Right kidney (tissue), 1 donor: ENCODE data around the gene TLCD1.

Experiments used
- DNase-seq: peaks from one replicate; pipeline ENCODE4 v3.0.0-alpha.2; 2016

The TLCD1 gene

GRCh38 chr17:28715217-28715616 is 10.8 kb downstream of the TLCD1 start:
- no peak for DNase-seq

GRCh38 chr17:28714281-28714680 is 11.8 kb downstream of the TLCD1 start:
- no peak for DNase-seq

DNA sequence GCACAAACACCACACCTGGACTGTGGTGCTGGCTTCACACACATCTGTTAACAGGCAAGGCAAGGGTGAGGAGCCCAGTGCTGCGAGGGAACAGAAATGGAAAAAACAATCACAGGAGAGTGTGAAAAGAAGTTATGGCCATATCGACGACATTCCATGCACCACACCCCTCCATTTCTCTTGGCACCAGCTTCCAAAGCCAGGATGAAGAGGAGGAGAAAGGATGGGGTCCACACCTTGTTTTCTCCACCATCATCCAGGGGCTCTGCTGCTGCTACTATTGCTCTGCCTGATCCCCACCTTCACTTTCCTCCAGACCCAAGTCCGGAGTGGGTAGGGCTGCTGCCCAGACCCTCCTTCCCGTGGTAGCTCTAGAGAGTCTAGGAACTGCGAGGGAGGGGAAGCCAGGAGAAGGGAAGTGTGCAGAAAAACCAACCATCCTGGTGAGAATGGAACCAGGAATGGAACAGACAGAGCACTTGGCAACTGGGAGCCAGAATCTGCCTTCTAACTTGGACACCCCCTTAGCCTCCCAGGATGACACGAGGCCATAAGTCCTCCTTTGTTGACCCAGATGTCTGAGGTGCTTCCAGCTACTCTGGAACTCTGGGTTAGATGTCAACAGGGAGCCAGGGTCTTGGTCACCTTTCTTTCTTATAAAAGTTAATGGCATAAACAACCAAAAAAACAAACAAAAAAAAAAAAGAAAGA is 13.2 kb downstream of the TLCD1 start:
- DNase-seq: no peak

DNA sequence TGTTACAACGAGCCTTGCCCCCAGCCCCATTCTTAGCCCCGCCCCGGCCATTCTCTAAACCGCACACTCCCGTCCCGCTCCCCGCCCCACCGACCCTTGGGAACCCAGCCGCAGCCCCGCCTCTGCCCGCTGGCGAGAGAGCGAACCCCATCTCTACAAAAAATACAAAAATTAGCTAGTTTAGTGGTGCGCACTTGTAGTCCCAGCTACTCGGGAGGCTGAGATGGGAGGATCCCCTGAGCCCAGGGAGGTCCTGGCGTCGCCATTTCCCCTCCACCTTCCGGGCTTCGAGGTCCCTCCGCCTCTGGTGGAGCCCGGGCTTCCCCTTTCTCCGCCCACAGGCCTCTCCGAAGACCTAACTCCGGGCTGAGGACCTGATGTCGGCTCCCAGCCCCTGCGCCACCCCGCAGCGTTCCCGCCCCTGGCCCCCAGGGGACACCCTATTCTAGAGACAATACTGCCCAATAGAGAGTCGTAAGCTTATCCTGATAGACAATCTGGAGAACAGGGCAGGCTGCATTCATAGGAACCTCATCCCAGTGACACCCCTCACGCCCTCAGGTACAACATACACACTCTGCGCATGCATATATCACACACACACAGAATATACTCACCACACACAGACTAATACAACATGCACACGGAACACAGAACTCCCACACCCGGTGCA is 13.9 kb downstream of the TLCD1 start:
- peak; percentile 31 for DNase-seq

- no peak for DNase-seq
Measured at GRCh38 chr17:28711723-28712031, 14.4 kb downstream of the TLCD1 start, which contains the start of gene PROCA1. Gene PROCA1 (minus strand): TSS chr17:28711888. CDS start chr17:28711660, 228 bp downstream.

- DNase-seq: peak; percentile 98
Measured at GRCh38 chr17:28710861-28711722, 14.9 kb downstream of the TLCD1 start.

DNA sequence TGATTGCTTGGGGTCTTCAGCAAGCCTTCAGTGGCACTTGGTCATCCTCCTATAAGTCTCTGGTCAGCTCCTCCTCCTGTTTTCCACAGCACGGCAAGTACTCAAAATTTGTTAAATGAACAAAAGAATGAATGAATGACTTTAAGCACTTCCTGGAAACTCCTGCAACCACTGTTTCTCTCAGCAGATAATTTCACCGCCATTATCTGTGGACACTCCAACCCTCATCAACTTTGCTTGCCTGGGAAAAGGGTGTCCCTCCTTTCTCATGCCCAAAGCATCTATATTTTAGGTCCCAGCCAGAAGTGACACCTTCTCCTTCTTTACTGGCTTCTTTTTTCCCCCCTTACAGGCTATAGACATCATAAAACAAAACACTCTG is 18.7 kb downstream of the TLCD1 start:
- DNase-seq: no peak

GRCh38 chr17:28706471-28707338 is 19.3 kb downstream of the TLCD1 start:
- no peak for DNase-seq

DNA sequence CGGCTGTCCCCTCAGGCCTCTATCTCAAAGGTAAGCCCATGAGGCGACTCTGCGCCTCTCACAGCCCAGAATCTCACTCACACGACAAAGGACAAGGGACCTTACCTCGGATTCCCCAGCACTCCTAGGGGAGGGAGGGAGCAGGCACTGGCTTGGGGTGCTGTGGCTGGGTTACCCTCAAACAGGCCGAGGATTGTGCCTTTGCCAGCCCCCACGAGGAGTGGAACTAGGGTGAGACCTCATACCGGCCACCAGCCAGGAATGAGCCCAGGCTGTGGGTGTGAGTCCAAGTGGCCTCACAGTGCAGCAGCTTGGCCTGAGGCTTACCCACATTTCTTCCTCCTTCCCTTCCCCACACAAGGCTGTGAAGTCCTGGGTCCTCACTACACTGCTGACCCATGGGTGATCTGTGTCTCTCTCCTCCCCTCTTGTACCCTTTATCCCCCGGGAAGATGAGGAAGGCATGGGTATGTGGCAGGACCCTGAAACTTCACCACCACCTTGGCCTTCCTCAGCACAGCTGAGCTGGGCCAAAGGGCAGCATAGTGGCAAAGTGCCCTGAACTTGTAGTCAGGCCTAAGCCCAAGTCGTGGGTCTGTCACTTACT is 20.2 kb downstream of the TLCD1 start:
- no peak for DNase-seq

GRCh38 chr17:28705074-28705659 is 20.9 kb downstream of the TLCD1 start:
- DNase-seq: no peak

DNA sequence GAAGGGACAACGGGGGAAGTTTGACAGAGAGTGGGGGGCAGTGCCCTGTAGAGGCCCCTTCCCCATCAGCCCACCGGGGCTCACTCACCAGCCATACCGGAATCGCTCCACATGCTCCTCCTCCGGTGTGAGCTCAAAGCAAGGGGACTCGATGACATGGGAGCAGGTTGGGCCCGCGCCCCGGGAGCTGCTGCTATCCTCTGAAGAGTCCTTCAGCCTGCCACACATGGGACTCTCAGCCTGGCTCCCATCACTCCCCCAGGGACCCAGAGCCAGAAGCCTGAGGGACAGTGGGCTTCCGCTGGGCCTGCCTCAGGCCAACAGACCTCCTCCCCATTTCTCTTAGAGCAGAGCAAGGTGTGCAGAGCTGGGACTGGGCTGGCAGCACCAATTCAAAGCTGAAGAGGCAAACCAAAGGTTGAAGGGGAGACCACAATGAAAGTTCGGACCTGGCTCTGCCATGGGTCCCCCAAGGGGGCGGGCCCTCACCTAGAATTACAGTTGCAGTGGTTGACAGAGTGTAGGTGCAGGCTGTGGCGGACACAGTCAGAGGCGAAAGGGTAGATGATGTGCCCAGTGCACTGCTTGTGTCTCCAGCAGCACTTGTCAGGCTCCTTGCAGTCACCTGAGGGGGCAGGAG is 21.7 kb downstream of the TLCD1 start:
- no peak for DNase-seq

- DNase-seq: no peak
Measured at GRCh38 chr17:28703552-28704218, 22.3 kb downstream of the TLCD1 start.

GRCh38 chr17:28702752-28703150 is 23.3 kb downstream of the TLCD1 start:
- DNase-seq: no peak

DNA sequence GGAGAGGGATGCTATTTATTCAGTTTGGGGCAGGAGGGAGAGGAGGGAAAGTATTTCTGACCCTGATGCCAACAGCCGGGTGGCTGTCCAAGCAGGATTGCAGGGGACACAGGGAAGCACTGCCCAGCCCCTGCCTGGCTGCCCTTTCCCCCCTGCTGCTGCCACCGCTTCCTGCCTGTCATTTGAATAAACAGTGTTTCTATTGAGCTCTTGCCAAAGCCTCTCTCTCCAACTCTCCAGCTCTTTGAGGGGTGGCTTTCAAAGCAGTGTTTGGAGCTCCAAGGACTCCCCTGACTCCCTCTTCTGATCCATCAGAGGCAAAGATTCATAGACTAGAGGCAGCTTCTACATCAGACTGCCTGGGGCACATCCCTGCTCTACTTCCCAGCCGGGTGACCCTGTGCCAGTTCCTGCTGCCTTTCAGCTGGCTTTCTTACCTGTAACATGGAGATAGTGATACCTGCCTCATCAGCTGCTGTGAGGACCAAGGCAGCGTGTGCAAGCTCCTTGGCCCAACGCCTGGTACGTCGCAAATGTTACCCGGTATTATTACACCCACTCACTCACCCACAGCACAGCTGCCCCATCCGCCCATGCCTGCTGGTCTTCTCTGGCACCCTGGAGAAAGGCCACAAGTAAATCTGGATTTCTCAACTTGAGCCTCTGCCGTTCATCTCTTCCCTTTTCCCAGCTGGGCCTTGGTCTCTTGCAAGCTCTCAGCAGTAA is 23.8 kb downstream of the TLCD1 start:
- no peak for DNase-seq

GRCh38 chr17:28700830-28701492 is 25.1 kb downstream of the TLCD1 start:
- no peak for DNase-seq

- no peak for DNase-seq
Measured at GRCh38 chr17:28700278-28700677, 25.8 kb downstream of the TLCD1 start.

DNA sequence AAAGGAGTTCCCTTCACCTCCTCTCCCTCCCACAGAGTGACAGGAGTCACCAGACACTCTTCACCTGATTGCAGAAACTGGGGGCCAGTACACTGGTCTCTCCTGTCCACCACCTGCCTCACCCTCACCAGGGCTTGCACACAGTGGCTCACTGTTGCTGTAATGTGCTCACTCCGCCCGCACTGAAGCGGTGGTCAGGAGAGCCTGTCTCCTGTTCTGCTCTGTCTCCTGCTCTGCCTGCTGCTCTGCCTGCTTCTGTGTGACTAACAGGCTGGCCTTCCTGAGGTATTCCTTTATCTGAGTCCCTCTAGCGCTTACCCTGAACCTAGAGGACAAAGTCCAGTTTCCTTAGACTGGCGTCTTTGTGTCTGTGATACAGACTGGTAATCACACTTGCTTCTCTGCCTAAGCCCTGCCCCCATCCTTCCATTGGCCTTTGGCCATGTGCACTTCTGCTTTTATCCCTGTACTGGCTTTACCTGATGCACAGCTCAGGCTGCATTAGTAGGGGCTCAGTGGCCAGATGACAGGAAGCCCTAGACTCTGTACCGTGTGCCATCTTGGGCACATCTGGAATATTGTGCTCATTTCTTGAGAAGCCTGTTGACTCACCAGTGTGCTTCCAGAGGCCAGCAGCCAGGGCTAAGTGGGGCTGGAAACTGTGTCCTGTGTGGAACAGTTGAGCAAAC is 27.6 kb downstream of the TLCD1 start:
- no peak for DNase-seq

DNA sequence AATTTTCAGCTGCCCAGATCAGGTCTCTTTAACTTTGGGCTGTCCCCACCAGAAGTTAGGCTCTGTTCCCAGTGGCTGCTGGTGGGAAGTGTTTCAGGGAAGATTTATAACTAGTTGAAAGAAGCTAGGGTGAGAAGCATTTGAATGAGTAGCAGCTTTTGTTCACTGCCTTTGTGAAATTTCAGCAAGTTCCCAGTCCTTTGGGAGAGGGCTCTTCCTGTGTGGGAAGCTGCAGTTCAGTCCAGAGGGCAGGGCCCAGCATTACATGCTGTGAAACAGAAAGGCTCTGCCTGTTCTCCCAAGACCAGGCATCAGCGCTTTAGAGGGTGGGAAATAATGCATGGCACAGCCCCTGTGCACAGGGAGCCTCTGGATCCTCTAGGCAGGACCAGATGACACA is 32.2 kb downstream of the TLCD1 start:
- DNase-seq: no peak
